ENCODE data around the gene AHCYL1. TPM values are rescaled to one million over a fixed set of nuclear protein-coding genes. Genes with fewer than 3 reads are reported as not detected.

Gene AHCYL1
- polyA plus RNA-seq, 1 donor (not counting 4 experiments of a cell fraction or from before 2014, with no cell fraction given), result 64.8 TPM

- FAIRE-seq, result no peak
- H3K4me1 ChIP-seq (ENCODE audit: control insufficient read depth, extremely low read depth, insufficient read depth, low read length), result peaks cover 15% of the 10 kb centered on the region
- dilution Hi-C loops (cut with MboI; ENCODE audit: extremely low pct_ligation_motif_present, low sequenced_read_pairs), result no loop called here
Observed at GRCh38 chr1:110051262-110051648, 66.7 kb downstream of the AHCYL1 start.

GRCh38 chr1:110053552-110054428, 69.2 kb downstream of the AHCYL1 start:
- peak; percentile 96 to 99 (median 99) for TF ChIP-seq CTCF (optimal IDR thresholded peaks at IDR 0.05 in 1 of 3, IDR thresholded peaks at IDR 0.05 in 1 of 3, conservative IDR thresholded peaks at IDR 0.05 in 1 of 3; ENCODE audit: extremely low read depth in 1 of 3, insufficient read depth in 2 of 3, low read length in 3 of 3)
- TF ChIP-seq EZH2 (IDR thresholded peaks at IDR 0.05; ENCODE audit: low read length), result no peak
- FAIRE-seq (peak; percentile 34), DNase-seq (ENCODE audit: low read depth, low spot score) (no peak)
- Histone ChIP-seq H3K4me3 (ENCODE audit: control insufficient read depth in 2 of 3, extremely low read depth in 1 of 3, insufficient read depth in 2 of 3, low read depth in 1 of 3, low read length in 3 of 3) (no peak overlapping the region), H3K4me2 (ENCODE audit: control insufficient read depth, extremely low read depth, insufficient read depth, low read depth, low read length) (no peak overlapping the region), H4K20me1 (ENCODE audit: control insufficient read depth, extremely low read depth, insufficient read depth, low read length) (no peaks in the 10 kb centered on the region), H3K4me1 (ENCODE audit: control insufficient read depth, extremely low read depth, insufficient read depth, low read length) (peaks cover 30% of the 10 kb centered on the region), H3K27me3 (ENCODE audit: control insufficient read depth, extremely low read depth, insufficient read depth, low read length) (no peaks in the 10 kb centered on the region), H3K79me2 (ENCODE audit: control insufficient read depth, insufficient read depth, low read length) (no peaks in the 10 kb centered on the region), H3K9me1 (ENCODE audit: control insufficient read depth, extremely low read depth, insufficient read depth, low read length) (peaks cover 8% of the 10 kb centered on the region), H2AFZ (ENCODE audit: control insufficient read depth, low read length) (no peak overlapping the region), H3K9me3 (ENCODE audit: control insufficient read depth, low read depth, low read length) (no peaks in the 10 kb centered on the region), H3K36me3 (ENCODE audit: control insufficient read depth in 2 of 2, extremely low read depth in 1 of 2, insufficient read depth in 2 of 2, low read length in 2 of 2) (peaks cover 45 to 69% of the 10 kb centered on the region in 2 experiments), H3K9ac (ENCODE audit: control insufficient read depth, extremely low read depth, insufficient read depth, low read length) (no peak overlapping the region), H3K27ac (ENCODE audit: control insufficient read depth, insufficient read depth, low read length) (no peak overlapping the region)
- dilution Hi-C loops (cut with MboI; ENCODE audit: extremely low pct_ligation_motif_present, low sequenced_read_pairs), result no loop called here

More at GRCh38 chr1:110051262-110051648, 66.7 kb downstream of the AHCYL1 start:
- Histone ChIP-seq H3K27me3 (ENCODE audit: control insufficient read depth, extremely low read depth, insufficient read depth, low read length) (no peaks in the 10 kb centered on the region), H3K36me3 (ENCODE audit: control insufficient read depth in 2 of 2, extremely low read depth in 1 of 2, insufficient read depth in 2 of 2, low read length in 2 of 2) (peaks cover 55 to 66% of the 10 kb centered on the region in 2 experiments), H2AFZ (ENCODE audit: control insufficient read depth, low read length) (no peak overlapping the region), H3K9me3 (ENCODE audit: control insufficient read depth, low read depth, low read length) (no peaks in the 10 kb centered on the region), H3K4me2 (ENCODE audit: control insufficient read depth, extremely low read depth, insufficient read depth, low read depth, low read length) (no peak overlapping the region), H3K9ac (ENCODE audit: control insufficient read depth, extremely low read depth, insufficient read depth, low read length) (no peak overlapping the region), H3K79me2 (ENCODE audit: control insufficient read depth, insufficient read depth, low read length) (no peaks in the 10 kb centered on the region), H4K20me1 (ENCODE audit: control insufficient read depth, extremely low read depth, insufficient read depth, low read length) (no peaks in the 10 kb centered on the region), H3K9me1 (ENCODE audit: control insufficient read depth, extremely low read depth, insufficient read depth, low read length) (no peaks in the 10 kb centered on the region), H3K27ac (ENCODE audit: control insufficient read depth, insufficient read depth, low read length) (no peak overlapping the region), H3K4me3 (ENCODE audit: control insufficient read depth in 2 of 3, extremely low read depth in 1 of 3, insufficient read depth in 2 of 3, low read depth in 1 of 3, low read length in 3 of 3) (no peak overlapping the region)
- DNase-seq (ENCODE audit: low read depth, low spot score), result no peak
- TF ChIP-seq CTCF (optimal IDR thresholded peaks at IDR 0.05 in 1 of 3, IDR thresholded peaks at IDR 0.05 in 1 of 3, conservative IDR thresholded peaks at IDR 0.05 in 1 of 3; ENCODE audit: extremely low read depth in 1 of 3, insufficient read depth in 2 of 3, low read length in 3 of 3) (no peak), EZH2 (IDR thresholded peaks at IDR 0.05; ENCODE audit: low read length) (no peak)
